Adrenal gland (tissue), 12 donors: Measurements from ENCODE around the gene CCDC15. TPM values are rescaled to one million over a fixed set of nuclear protein-coding genes. Genes with fewer than 3 reads are reported as not detected.

Experiments
- DNase-seq, 7 donors: peaks; one replicate each; pipeline ENCODE4 v3.0.0-alpha.2; 2019 to 2020
- H3K27ac ChIP-seq, 5 donors: fragments of 200-600 bp; sonication (generic) in 4 of 5; 1 replicate in 3 of 5; 2 replicates in 2 of 5; pipeline versions ENCODE4 v1.5.1 to v1.8.0; 2016 to 2020; ENCODE audit warnings: mild to moderate bottlenecking in 1 of 5
- H3K27me3 ChIP-seq: fragments of 200-600 bp; 2 replicates; pipeline ENCODE4 v1.8.0; 2021
- H3K36me3 ChIP-seq, 2 donors: fragments of 200-600 bp; replicated peaks in 1 of 2; 1 replicate in 1 of 2; 2 replicates in 1 of 2; pipeline versions ENCODE4 v1.5.1 to v1.8.0; 2018 to 2022
- H3K4me1 ChIP-seq, 2 donors: fragments of 200-600 bp; replicated peaks in 1 of 2; 1 replicate in 1 of 2; 2 replicates in 1 of 2; pipeline versions ENCODE4 v1.5.1 to v1.8.0; 2018 to 2021
- H3K4me3 ChIP-seq, 4 donors: fragments of 200-600 bp; sonication (generic) in 3 of 4; one replicate each; pipeline ENCODE4 v1.5.1; 2016 to 2018
- H3K9me3 ChIP-seq, 3 donors: fragments of 200-600 bp; sonication (generic) in 1 of 3; replicated peaks in 1 of 3; 1 replicate in 2 of 3; 2 replicates in 1 of 3; pipeline versions ENCODE4 v1.5.1 to v1.8.0; 2016 to 2021
- CTCF ChIP-seq, 6 experiments: fragments of 450-650 bp in 4 of 6; fragments of 200-600 bp in 2 of 6; sonication (generic) in 1 of 6; IDR thresholded peaks; 1 replicate in 5 of 6; 2 replicates in 1 of 6; pipeline versions ENCODE4 v1.5.1 to v1.8.0; 2016 to 2021; ENCODE audit warnings: antibody characterized with exemption in 6 of 6, mild to moderate bottlenecking in 2 of 6, moderate library complexity in 1 of 6
- POLR2A ChIP-seq, 2 donors: fragments of 450-650 bp; IDR thresholded peaks; one replicate each; pipeline ENCODE4 v1.6.1; 2017; ENCODE audit warnings: antibody characterized with exemption in 2 of 2, mild to moderate bottlenecking in 2 of 2, moderate library complexity in 1 of 2
- WGBS, 4 donors: extraction: QIAGEN DNeasy Blood & Tissue Kit in 2 of 4; methylation state at CpG; one replicate each; pipeline versions ENCODE4 v1.1.5 to v1.1.7; 2013 to 2017; 5-methylcytosine and 5-hydroxymethylcytosine counted together
- intact Hi-C, 2 donors: fragments of 100-400 bp; cut with DNase I; formaldehyde crosslinking; loops; one replicate each; pipeline versions ENCODE4 v1.14.1 to v1.15.0; 2022 to 2023
- polyA plus RNA-seq, 3 donors: library from polyadenylated mRNA; stranded (reverse); fragments of 200-250 nt in 2 of 3; fragments of 350-450 nt in 1 of 3; fragmentation: Illumina TruSeq in 1 of 3; extraction: RNeasy Lipid Tissue Mini Kit (QIAGEN cat#74804) in 1 of 3; gene quantifications; one replicate each; pipeline ENCODE4 v1.2.3, GENCODE V29; 2013 to 2014
- total RNA-seq, 9 donors: library from RNA; depleted of rRNA in 4 of 9; stranded (reverse); fragments of >200 nt in 4 of 9; fragments of 120-200 nt in 1 of 9; fragmentation: NEBNext Ultra II Directional in 1 of 9; extraction: Animal tissue kit (Norgen Biotek cat#: 25700) in 1 of 9; gene quantifications; one replicate each; pipeline versions ENCODE4 v1.1.0 to v1.2.4, GENCODE V29; 2013 to 2023
- donor health status: healthy with polysubstance abuse.
- donor health status: Bipolar disorder and iron deficiency.
- donor health status: DM: yes; HTN: yes; CAD: no.
- donor health status: DM: no; HTN: no; CAD: no.
- donor health status: DM: no; HTN: no; CAD: no.
- donor health status: DM: yes; HTN: yes; CAD: no.

The CCDC15 gene
- total and polyA plus RNA-seq, 12 donors: 0.47 to 4.9 (median 2.0) TPM

GRCh38 chr11:124930799-124931198 is 23.2 kb upstream of the CCDC15 start:
- 52 to 76% (median 66%) methylated on average over 3 of the region's 3 CpGs for WGBS, 4 donors
- TF ChIP-seq POLR2A (IDR thresholded peaks at IDR 0.05) (no peak), CTCF (IDR thresholded peaks at IDR 0.05) (no peak)
- intact Hi-C loops: no loop called here

GRCh38 chr11:124934862-124935547 is 19.0 kb upstream of the CCDC15 start:
- Histone ChIP-seq H3K4me3 (no peak overlapping the region), H3K27me3 (no peaks in the 10 kb centered on the region), H3K27ac (no peak overlapping the region), H3K4me1 (no peaks in the 10 kb centered on the region), H3K9me3 (no peaks in the 10 kb centered on the region), H3K36me3 (no peaks in the 10 kb centered on the region)
- DNase-seq: no peak
- no peak for TF ChIP-seq CTCF (IDR thresholded peaks at IDR 0.05)
- TF ChIP-seq POLR2A (IDR thresholded peaks at IDR 0.05): no peak
- WGBS, 4 donors: 57 to 79% (median 70%) methylated on average over 4 of the region's 4 CpGs
- intact Hi-C loops: no loop called here

More at GRCh38 chr11:124930799-124931198, 23.2 kb upstream of the CCDC15 start:
- Histone ChIP-seq H3K9me3 (no peaks in the 10 kb centered on the region), H3K4me1 (no peaks in the 10 kb centered on the region), H3K36me3 (no peaks in the 10 kb centered on the region), H3K27ac (no peak overlapping the region), H3K4me3 (no peak overlapping the region), H3K27me3 (no peaks in the 10 kb centered on the region)
- no peak for DNase-seq

GRCh38 chr11:124935548-124936514 is 18.2 kb upstream of the CCDC15 start, which contains the start of gene HEPACAM:
HEPACAM (minus strand) TSS chr11:124936047; CDS start chr11:124936006, 41 bp downstream.
- 81 to 89% (median 86%) methylated on average over 18 of the region's 18 CpGs for WGBS, 4 donors

GRCh38 chr11:124937336-124937935 is 16.6 kb upstream of the CCDC15 start:
- intact Hi-C loops: no loop called here
- DNase-seq: no peak
- H3K9me3 ChIP-seq: no peaks in the 10 kb centered on the region
- H3K27ac ChIP-seq: no peak overlapping the region
- 66 to 90% (median 75%) methylated on average over 3 of the region's 3 CpGs for WGBS, 4 donors
- H3K36me3 ChIP-seq: no peaks in the 10 kb centered on the region
- H3K27me3 ChIP-seq: no peaks in the 10 kb centered on the region
- TF ChIP-seq POLR2A (IDR thresholded peaks at IDR 0.05): no peak
- TF ChIP-seq CTCF (IDR thresholded peaks at IDR 0.05): no peak
- no peak overlapping the region for H3K4me3 ChIP-seq
- no peaks in the 10 kb centered on the region for H3K4me1 ChIP-seq

More at GRCh38 chr11:124935548-124936514, 18.2 kb upstream of the CCDC15 start, which contains the start of gene HEPACAM:
- no peaks in the 10 kb centered on the region for H3K27me3 ChIP-seq
- intact Hi-C loops: no loop called here
- H3K4me1 ChIP-seq: no peaks in the 10 kb centered on the region
- no peaks in the 10 kb centered on the region for H3K36me3 ChIP-seq
- DNase-seq: no peak
- no peak within 1 kb of the TSS for H3K27ac ChIP-seq
- no peak within 1 kb of the TSS for H3K4me3 ChIP-seq
- H3K9me3 ChIP-seq: no peaks in the 10 kb centered on the region
- TF ChIP-seq POLR2A (IDR thresholded peaks at IDR 0.05): no peak
